Keratinocyte (primary cell): Measurements from ENCODE around the gene ZNF19. TPM values are rescaled to one million over a fixed set of nuclear protein-coding genes. Genes with fewer than 3 reads are reported as not detected.

Source experiments
- DNase-seq: peaks from one replicate; pipeline ENCODE4 v3.0.0-alpha.2; 2011; ENCODE audit warnings: low read depth, missing footprints, low spot score
- FAIRE-seq: peaks from 2 replicates; lab custom pipeline; 2011; peaks lifted over from hg19 to GRCh38; lab: Jason Lieb, UNC
- H2AFZ ChIP-seq: 2 replicates; pipeline ENCODE4 v1.6.0; 2012; ENCODE audit warnings: low read length, control low read depth, inconsistent platforms; ENCODE audit not compliant: control insufficient read depth
- H3K27ac ChIP-seq: 2 replicates; pipeline ENCODE4 v1.5.1; 2011; ENCODE audit warnings: low read length; ENCODE audit not compliant: control insufficient read depth, insufficient read depth
- H3K27me3 ChIP-seq: 3 replicates; pipeline ENCODE4 v1.6.0; 2011; ENCODE audit warnings: low read length; ENCODE audit not compliant: control insufficient read depth, insufficient read depth; ENCODE audit errors: extremely low read depth
- H3K36me3 ChIP-seq, 2 experiments: 2 replicates in 1 of 2; 3 replicates in 1 of 2; pipeline ENCODE4 v1.5.1; 2011; ENCODE audit warnings: low read length in 2 of 2, mild to moderate bottlenecking in 1 of 2; ENCODE audit not compliant: control insufficient read depth in 2 of 2, insufficient read depth in 2 of 2; ENCODE audit errors: extremely low read depth in 1 of 2
- H3K4me1 ChIP-seq: 3 replicates; pipeline ENCODE4 v1.5.1; 2011; ENCODE audit warnings: low read length; ENCODE audit not compliant: control insufficient read depth, insufficient read depth; ENCODE audit errors: extremely low read depth
- H3K4me2 ChIP-seq: 3 replicates; pipeline ENCODE4 v1.6.0; 2011; ENCODE audit warnings: low read depth, low read length; ENCODE audit not compliant: control insufficient read depth, insufficient read depth; ENCODE audit errors: extremely low read depth
- H3K4me3 ChIP-seq, 3 experiments: fragments of 200-600 bp in 1 of 3; sonication (generic) in 1 of 3; 2 replicates in 2 of 3; 3 replicates in 1 of 3; pipeline ENCODE4 v1.5.1; 2011 to 2016; ENCODE audit warnings: low read length in 3 of 3, mild to moderate bottlenecking in 3 of 3, control low read depth in 2 of 3, inconsistent platforms in 1 of 3, low read depth in 1 of 3, mixed read lengths in 1 of 3, mixed run types in 1 of 3, moderate library complexity in 1 of 3; ENCODE audit not compliant: control insufficient read depth in 2 of 3, insufficient read depth in 2 of 3; ENCODE audit errors: extremely low read depth in 1 of 3
- H3K79me2 ChIP-seq: 2 replicates; pipeline ENCODE4 v1.6.0; 2012; ENCODE audit warnings: low read length; ENCODE audit not compliant: control insufficient read depth, insufficient read depth
- H3K9ac ChIP-seq: 3 replicates; pipeline ENCODE4 v1.6.0; 2011; ENCODE audit warnings: low read length; ENCODE audit not compliant: control insufficient read depth, insufficient read depth; ENCODE audit errors: extremely low read depth
- H3K9me1 ChIP-seq: 3 replicates; pipeline ENCODE4 v1.6.0; 2011; ENCODE audit warnings: low read length; ENCODE audit not compliant: control insufficient read depth, insufficient read depth; ENCODE audit errors: extremely low read depth
- H3K9me3 ChIP-seq: 2 replicates; pipeline ENCODE4 v1.5.1; 2012; ENCODE audit warnings: low read depth, low read length; ENCODE audit not compliant: control insufficient read depth
- H4K20me1 ChIP-seq: 3 replicates; pipeline ENCODE4 v1.6.0; 2011; ENCODE audit warnings: low read length; ENCODE audit not compliant: control insufficient read depth, insufficient read depth; ENCODE audit errors: extremely low read depth
- EZH2 ChIP-seq: IDR thresholded peaks from one replicate; pipeline ENCODE4 v1.6.1; 2012; ENCODE audit warnings: inconsistent platforms, mild to moderate bottlenecking, low read length, moderate library complexity
- dilution Hi-C: fragments of 300-500 bp; cut with MboI; formaldehyde crosslinking; loops from one replicate; pipeline ENCODE4 v1.7.0; 2020; ENCODE audit warnings: low sequenced_read_pairs; ENCODE audit not compliant: extremely low pct_ligation_motif_present
- polyA plus RNA-seq, 5 experiments: library from polyadenylated mRNA; depleted of rRNA in 3 of 5; stranded (reverse) in 3 of 5; stranded (forward) in 1 of 5; unstranded in 1 of 5; fragments of >200 nt; gene quantifications; 1 replicate in 1 of 5; 2 replicates in 3 of 5; 3 replicates in 1 of 5; pipeline versions ENCODE4 v1.2.1 to v1.2.3, GENCODE V29; 2011 to 2012; ENCODE audit warnings: missing spikeins in 2 of 5, low read depth in 1 of 5, low replicate concordance in 1 of 5
- TF ChIP-seq, protein P1 (sequence below), 3 experiments: IDR thresholded peaks in 1 of 3; conservative IDR thresholded peaks in 1 of 3; optimal IDR thresholded peaks in 1 of 3; 2 replicates in 2 of 3; 3 replicates in 1 of 3; pipeline versions ENCODE3 to v1.5.1; 2011; ENCODE audit warnings: low read length in 3 of 3, mild to moderate bottlenecking in 3 of 3, moderate library complexity in 2 of 3, control low read depth in 1 of 3, inconsistent platforms in 1 of 3; ENCODE audit not compliant: insufficient read depth in 2 of 3; ENCODE audit errors: extremely low read depth in 1 of 3

ZNF19 gene
- polyA plus RNA-seq, 1 donor (not counting 4 experiments of a cell fraction or from before 2014, with no cell fraction given) = 1.7 TPM

DNA sequence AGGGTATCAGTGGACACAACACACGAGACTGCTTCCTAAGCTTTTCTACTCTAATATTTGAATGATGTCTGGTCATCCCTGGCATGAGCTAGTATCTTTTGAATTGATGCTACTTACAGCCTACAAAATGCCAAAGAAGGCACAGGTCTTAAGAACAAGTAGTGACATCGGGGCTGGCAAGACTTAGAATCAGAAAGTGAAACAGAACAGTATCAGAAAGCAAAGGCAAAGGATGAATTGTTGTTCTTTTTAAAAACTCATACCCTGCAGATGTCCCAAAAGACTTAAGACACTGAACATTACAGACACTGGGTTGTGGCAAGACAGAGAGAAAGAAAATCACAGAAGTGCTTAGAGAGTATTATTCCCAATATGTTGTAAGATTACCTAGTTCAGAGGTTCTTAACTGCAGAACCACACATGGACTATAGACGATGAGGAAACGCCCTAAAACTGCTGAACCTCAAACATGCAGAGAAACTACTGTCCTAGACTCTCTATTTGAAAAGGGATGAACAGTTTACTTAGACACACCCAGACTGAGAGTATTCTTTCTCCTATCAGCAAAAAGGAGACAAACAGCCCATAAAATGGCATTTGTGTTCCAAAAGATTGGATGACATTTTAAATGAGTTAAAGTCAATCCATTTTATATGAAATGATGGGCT is 12.5 kb downstream of the ZNF19 start:
- TF ChIP-seq EZH2 = no peak
- TF ChIP-seq, protein P1, sequence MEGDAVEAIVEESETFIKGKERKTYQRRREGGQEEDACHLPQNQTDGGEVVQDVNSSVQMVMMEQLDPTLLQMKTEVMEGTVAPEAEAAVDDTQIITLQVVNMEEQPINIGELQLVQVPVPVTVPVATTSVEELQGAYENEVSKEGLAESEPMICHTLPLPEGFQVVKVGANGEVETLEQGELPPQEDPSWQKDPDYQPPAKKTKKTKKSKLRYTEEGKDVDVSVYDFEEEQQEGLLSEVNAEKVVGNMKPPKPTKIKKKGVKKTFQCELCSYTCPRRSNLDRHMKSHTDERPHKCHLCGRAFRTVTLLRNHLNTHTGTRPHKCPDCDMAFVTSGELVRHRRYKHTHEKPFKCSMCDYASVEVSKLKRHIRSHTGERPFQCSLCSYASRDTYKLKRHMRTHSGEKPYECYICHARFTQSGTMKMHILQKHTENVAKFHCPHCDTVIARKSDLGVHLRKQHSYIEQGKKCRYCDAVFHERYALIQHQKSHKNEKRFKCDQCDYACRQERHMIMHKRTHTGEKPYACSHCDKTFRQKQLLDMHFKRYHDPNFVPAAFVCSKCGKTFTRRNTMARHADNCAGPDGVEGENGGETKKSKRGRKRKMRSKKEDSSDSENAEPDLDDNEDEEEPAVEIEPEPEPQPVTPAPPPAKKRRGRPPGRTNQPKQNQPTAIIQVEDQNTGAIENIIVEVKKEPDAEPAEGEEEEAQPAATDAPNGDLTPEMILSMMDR (optimal IDR thresholded peaks at IDR 0.05 in 1 of 3, IDR thresholded peaks at IDR 0.05 in 1 of 3, conservative IDR thresholded peaks at IDR 0.05 in 1 of 3; ENCODE audit: extremely low read depth in 1 of 3, insufficient read depth in 2 of 3, low read length in 3 of 3) = no peak

DNA sequence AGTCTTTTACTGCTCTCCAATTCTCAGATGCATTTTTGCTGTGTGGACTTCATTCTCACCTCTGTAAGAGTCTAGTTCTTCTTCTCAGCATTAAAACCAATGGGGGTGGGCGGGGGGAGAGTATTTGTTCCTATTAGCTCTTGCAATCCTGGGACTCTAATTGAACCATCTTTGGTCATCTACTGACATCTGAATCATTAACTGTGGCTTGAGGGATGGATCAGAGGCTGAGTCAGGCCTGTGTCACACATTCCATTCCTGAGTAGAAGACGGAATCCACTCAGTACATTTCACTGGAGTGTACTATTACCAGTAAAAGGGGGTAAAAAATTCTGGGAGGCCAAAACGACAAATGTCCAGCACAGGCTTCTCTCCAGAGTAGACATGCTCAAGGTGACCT is 14.3 kb downstream of the ZNF19 start:
- H3K4me1 ChIP-seq = peaks cover 18% of the 10 kb centered on the region
- no peaks in the 10 kb centered on the region for H3K27me3 ChIP-seq
- dilution Hi-C loops = no loop called here
- H3K9me3 ChIP-seq = peaks cover 5% of the 10 kb centered on the region
- H3K27ac ChIP-seq = peak overlapping the region; percentile 56
- H3K4me3 ChIP-seq = no peak overlapping the region
- TF ChIP-seq, protein P1 (optimal IDR thresholded peaks at IDR 0.05 in 1 of 3, IDR thresholded peaks at IDR 0.05 in 1 of 3, conservative IDR thresholded peaks at IDR 0.05 in 1 of 3; ENCODE audit: extremely low read depth in 1 of 3, insufficient read depth in 2 of 3, low read length in 3 of 3) = no peak
- no peak for TF ChIP-seq EZH2
- no peak overlapping the region for H2AFZ ChIP-seq
- no peaks in the 10 kb centered on the region for H3K9me1 ChIP-seq
- no peaks in the 10 kb centered on the region for H4K20me1 ChIP-seq
- peak; percentile 91 for FAIRE-seq
- no peak overlapping the region for H3K9ac ChIP-seq
- H3K4me2 ChIP-seq = peak overlapping the region; percentile 39
- peak; percentile 48 for DNase-seq
- H3K36me3 ChIP-seq = peaks cover 5 to 7% of the 10 kb centered on the region in 2 experiments
- no peaks in the 10 kb centered on the region for H3K79me2 ChIP-seq

More for the DNA sequence above, 12.5 kb downstream of the ZNF19 start:
- H3K4me3 ChIP-seq = no peak overlapping the region
- H3K27ac ChIP-seq = no peak overlapping the region
- dilution Hi-C loops = no loop called here
- H3K4me1 ChIP-seq = peaks cover 18% of the 10 kb centered on the region
- no peak for DNase-seq
- peaks cover 5% of the 10 kb centered on the region for H3K9me3 ChIP-seq
- no peaks in the 10 kb centered on the region for H3K27me3 ChIP-seq
- H3K9ac ChIP-seq = no peak overlapping the region
- H3K79me2 ChIP-seq = no peaks in the 10 kb centered on the region
- no peaks in the 10 kb centered on the region for H4K20me1 ChIP-seq
- H3K4me2 ChIP-seq = no peak overlapping the region
- FAIRE-seq = no peak
- H3K36me3 ChIP-seq = peaks cover 5 to 7% of the 10 kb centered on the region in 2 experiments
- H3K9me1 ChIP-seq = no peaks in the 10 kb centered on the region
- no peak overlapping the region for H2AFZ ChIP-seq
